Panc1 (cell line): Measurements from ENCODE around the gene SYT1. TPM values are rescaled to one million over a fixed set of nuclear protein-coding genes. Genes with fewer than 3 reads are reported as not detected.

Experiments
- ATAC-seq: fragments of 200-7000 bp; cut with Tn5 transposase; 2 replicates; pipeline ENCODE4 v1.9.1; 2020; ENCODE audit warnings: mild to moderate bottlenecking, moderate library complexity
- BruUV-seq: library from RNA; stranded (reverse); fragments of 400-500 nt; replicated peaks from 2 replicates; lab custom pipeline; 2021; lab: Mats Ljungman, UMichigan
- CTCF ChIA-PET: fragments of 300-600 bp; sonication (Branson Sonifier 250); formaldehyde crosslinking; loops from one replicate; lab custom pipeline; 2022; ENCODE audit warnings: antibody characterized with exemption; lab: Charles Lee
- POLR2A ChIA-PET: fragments of 300-600 bp; sonication (Branson Sonifier 250); formaldehyde crosslinking; loops from one replicate; lab custom pipeline; 2022; ENCODE audit warnings: antibody characterized with exemption; lab: Charles Lee
- DNase-seq: peaks from one replicate; pipeline ENCODE4 v3.0.0-alpha.2; 2010; ENCODE audit warnings: low read depth, low spot score
- H3K27ac ChIP-seq: 2 replicates; pipeline ENCODE4 v1.5.1; 2011; ENCODE audit warnings: mild to moderate bottlenecking, low read length, inconsistent platforms
- H3K27me3 ChIP-seq: fragments of 200-500 bp; sonication (Bioruptor generic); 2 replicates; pipeline ENCODE4 v1.6.0; 2014; ENCODE audit warnings: low read length, inconsistent platforms; ENCODE audit not compliant: control insufficient read depth, insufficient read depth
- H3K36me3 ChIP-seq: fragments of 200-500 bp; sonication (Bioruptor generic); 2 replicates; pipeline ENCODE4 v1.5.1; 2014; ENCODE audit warnings: inconsistent platforms, mild to moderate bottlenecking, low read length, moderate library complexity; ENCODE audit not compliant: control insufficient read depth, insufficient read depth
- H3K4me1 ChIP-seq: 2 replicates; pipeline ENCODE4 v1.5.1; 2011; ENCODE audit warnings: inconsistent platforms, mild to moderate bottlenecking, low read length, moderate library complexity; ENCODE audit not compliant: control insufficient read depth, insufficient read depth
- H3K4me3 ChIP-seq, 2 experiments: 2 replicates each; pipeline ENCODE4 v1.5.1; 2011 to 2012; ENCODE audit warnings: low read depth in 2 of 2, low read length in 2 of 2, mild to moderate bottlenecking in 2 of 2, inconsistent platforms in 1 of 2, moderate library complexity in 1 of 2
- H3K9me3 ChIP-seq: fragments of 200-500 bp; sonication (Bioruptor generic); 2 replicates; pipeline ENCODE4 v1.5.1; 2014; ENCODE audit warnings: low read depth, mild to moderate bottlenecking, inconsistent platforms, low read length, moderate library complexity; ENCODE audit not compliant: control insufficient read depth, insufficient read depth
- POLR2AphosphoS5 ChIP-seq: IDR thresholded peaks from 2 replicates; pipeline ENCODE4 v1.6.1; 2012; ENCODE audit warnings: mild to moderate bottlenecking, low read depth, low read length, moderate library complexity
- SIN3A ChIP-seq: IDR thresholded peaks from 2 replicates; pipeline ENCODE4 v1.6.1; 2012; ENCODE audit warnings: low read depth, mild to moderate bottlenecking, low read length, moderate library complexity, borderline replicate concordance; ENCODE audit not compliant: insufficient read depth
- TCF7L2 ChIP-seq: IDR thresholded peaks from 2 replicates; pipeline ENCODE4 v1.6.1; 2011; ENCODE audit warnings: mild to moderate bottlenecking, low read depth, low read length, inconsistent platforms
- in situ Hi-C: cut with HindIII; loops from 2 replicates; pipeline ENCODE4 v1.10.0; 2016; ENCODE audit warnings: low sequenced_read_pairs, low pct_unique_long_range_greater_than_20kb
- intact Hi-C: fragments of 100-400 bp; cut with micrococcal nuclease; formaldehyde crosslinking; loops from one replicate; pipeline ENCODE4 v1.10.0; 2022; ENCODE audit not compliant: unreplicated experiment
- total RNA-seq: library from RNA; stranded (reverse); gene quantifications from one replicate; pipeline ENCODE4 v1.2.1, GENCODE V29; 2021; ENCODE audit not compliant: unreplicated experiment
- TF ChIP-seq, protein P1 (sequence below): fragments of 450-650 bp; IDR thresholded peaks from 2 replicates; pipeline ENCODE4 v1.5.1; 2017; ENCODE audit warnings: mild to moderate bottlenecking
- TF ChIP-seq, protein P2 (sequence below), 2 experiments: IDR thresholded peaks; 2 replicates each; pipeline ENCODE4 v1.6.1; 2011 to 2012; ENCODE audit warnings: low read depth in 2 of 2, control low read depth in 1 of 2, low read length in 1 of 2, mild to moderate bottlenecking in 1 of 2, moderate library complexity in 1 of 2; ENCODE audit not compliant: insufficient read depth in 1 of 2

The SYT1 gene
- total RNA-seq, 1 experiment from 2014 or later: 3.0 TPM

DNA sequence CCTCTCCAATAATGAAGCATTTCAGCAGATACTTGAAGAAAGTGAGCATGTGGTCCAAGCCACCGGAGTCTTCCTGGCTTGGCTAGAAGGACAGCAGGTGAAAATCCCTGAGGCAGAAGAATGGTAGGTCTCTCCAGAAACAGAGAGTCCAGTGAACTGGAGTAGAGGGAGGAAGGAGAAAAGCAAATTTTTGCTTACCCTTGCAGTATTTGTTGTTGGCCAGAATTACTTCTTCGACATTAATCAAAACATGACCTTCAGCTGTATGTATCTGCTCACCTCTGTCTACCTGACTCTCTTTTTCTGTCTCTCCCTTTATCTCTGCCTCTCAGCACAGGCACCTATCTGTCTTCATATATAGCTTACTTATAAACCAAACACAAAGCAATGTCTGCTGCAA is 208.9 kb downstream of the SYT1 start:
- ChIA-PET CTCF (no interaction called here), POLR2A (no interaction called here)
- Histone ChIP-seq H3K27me3 (no peaks in the 10 kb centered on the region), H3K4me3 (no peak overlapping the region), H3K4me1 (no peaks in the 10 kb centered on the region), H3K36me3 (no peaks in the 10 kb centered on the region), H3K9me3 (no peaks in the 10 kb centered on the region), H3K27ac (no peak overlapping the region)
- DNase-seq (no peak), ATAC-seq (no peak)
- in situ Hi-C loops: no loop called here
- TF ChIP-seq, protein P1, sequence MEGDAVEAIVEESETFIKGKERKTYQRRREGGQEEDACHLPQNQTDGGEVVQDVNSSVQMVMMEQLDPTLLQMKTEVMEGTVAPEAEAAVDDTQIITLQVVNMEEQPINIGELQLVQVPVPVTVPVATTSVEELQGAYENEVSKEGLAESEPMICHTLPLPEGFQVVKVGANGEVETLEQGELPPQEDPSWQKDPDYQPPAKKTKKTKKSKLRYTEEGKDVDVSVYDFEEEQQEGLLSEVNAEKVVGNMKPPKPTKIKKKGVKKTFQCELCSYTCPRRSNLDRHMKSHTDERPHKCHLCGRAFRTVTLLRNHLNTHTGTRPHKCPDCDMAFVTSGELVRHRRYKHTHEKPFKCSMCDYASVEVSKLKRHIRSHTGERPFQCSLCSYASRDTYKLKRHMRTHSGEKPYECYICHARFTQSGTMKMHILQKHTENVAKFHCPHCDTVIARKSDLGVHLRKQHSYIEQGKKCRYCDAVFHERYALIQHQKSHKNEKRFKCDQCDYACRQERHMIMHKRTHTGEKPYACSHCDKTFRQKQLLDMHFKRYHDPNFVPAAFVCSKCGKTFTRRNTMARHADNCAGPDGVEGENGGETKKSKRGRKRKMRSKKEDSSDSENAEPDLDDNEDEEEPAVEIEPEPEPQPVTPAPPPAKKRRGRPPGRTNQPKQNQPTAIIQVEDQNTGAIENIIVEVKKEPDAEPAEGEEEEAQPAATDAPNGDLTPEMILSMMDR: no peak
- TF ChIP-seq SIN3A: no peak
- TF ChIP-seq POLR2AphosphoS5: no peak
- no peak for TF ChIP-seq TCF7L2
- TF ChIP-seq, protein P2, sequence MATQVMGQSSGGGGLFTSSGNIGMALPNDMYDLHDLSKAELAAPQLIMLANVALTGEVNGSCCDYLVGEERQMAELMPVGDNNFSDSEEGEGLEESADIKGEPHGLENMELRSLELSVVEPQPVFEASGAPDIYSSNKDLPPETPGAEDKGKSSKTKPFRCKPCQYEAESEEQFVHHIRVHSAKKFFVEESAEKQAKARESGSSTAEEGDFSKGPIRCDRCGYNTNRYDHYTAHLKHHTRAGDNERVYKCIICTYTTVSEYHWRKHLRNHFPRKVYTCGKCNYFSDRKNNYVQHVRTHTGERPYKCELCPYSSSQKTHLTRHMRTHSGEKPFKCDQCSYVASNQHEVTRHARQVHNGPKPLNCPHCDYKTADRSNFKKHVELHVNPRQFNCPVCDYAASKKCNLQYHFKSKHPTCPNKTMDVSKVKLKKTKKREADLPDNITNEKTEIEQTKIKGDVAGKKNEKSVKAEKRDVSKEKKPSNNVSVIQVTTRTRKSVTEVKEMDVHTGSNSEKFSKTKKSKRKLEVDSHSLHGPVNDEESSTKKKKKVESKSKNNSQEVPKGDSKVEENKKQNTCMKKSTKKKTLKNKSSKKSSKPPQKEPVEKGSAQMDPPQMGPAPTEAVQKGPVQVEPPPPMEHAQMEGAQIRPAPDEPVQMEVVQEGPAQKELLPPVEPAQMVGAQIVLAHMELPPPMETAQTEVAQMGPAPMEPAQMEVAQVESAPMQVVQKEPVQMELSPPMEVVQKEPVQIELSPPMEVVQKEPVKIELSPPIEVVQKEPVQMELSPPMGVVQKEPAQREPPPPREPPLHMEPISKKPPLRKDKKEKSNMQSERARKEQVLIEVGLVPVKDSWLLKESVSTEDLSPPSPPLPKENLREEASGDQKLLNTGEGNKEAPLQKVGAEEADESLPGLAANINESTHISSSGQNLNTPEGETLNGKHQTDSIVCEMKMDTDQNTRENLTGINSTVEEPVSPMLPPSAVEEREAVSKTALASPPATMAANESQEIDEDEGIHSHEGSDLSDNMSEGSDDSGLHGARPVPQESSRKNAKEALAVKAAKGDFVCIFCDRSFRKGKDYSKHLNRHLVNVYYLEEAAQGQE (IDR thresholded peaks at IDR 0.05; ENCODE audit: insufficient read depth in 1 of 2, low read depth in 2 of 2, low read length in 1 of 2): no peak
- BruUV-seq: no TSS peak
- intact Hi-C loops: no loop called here

DNA sequence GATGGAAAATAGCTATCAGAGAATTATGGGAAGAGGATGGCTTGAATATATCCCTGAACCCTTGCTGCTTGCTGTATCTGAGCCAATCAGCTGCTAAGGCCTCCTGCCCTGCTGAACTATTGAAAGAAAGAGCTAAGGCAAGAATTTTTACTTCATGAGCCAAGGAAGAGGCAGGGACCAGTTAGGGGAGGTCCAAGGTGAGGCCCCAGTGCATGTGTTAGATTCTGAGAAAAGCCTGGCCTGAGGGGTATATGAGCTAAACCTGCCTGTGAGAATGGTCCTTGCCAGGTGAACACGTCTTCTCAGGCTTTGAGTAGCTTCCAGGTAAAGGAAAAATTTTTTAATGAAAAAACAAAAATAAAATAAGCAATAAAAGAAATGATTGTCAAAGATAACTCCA is 218.0 kb downstream of the SYT1 start:
- BruUV-seq: TSS peak; percentile 49
- H3K27ac ChIP-seq: no peak overlapping the region
- POLR2A ChIA-PET: interaction anchor here (0.5 kb wide), 1 partner anchor 346 kb away, joined by 3 read pairs; no protein-coding TSS in a partner anchor

More for the DNA sequence above, 218.0 kb downstream of the SYT1 start:
- no peaks in the 10 kb centered on the region for H3K36me3 ChIP-seq
- H3K4me1 ChIP-seq: no peaks in the 10 kb centered on the region
- no peaks in the 10 kb centered on the region for H3K27me3 ChIP-seq
- DNase-seq: no peak
- H3K4me3 ChIP-seq: no peak overlapping the region
- in situ Hi-C loops (no loop called here), intact Hi-C loops (no loop called here)
- H3K9me3 ChIP-seq: no peaks in the 10 kb centered on the region
- TF ChIP-seq SIN3A: no peak
- TF ChIP-seq, protein P2 (IDR thresholded peaks at IDR 0.05; ENCODE audit: insufficient read depth in 1 of 2, low read depth in 2 of 2, low read length in 1 of 2): no peak
- no peak for TF ChIP-seq TCF7L2
- TF ChIP-seq, protein P1: no peak
- no peak for TF ChIP-seq POLR2AphosphoS5
- no peak for ATAC-seq
- CTCF ChIA-PET: no interaction called here
